H1 (cell line): ENCODE measurements around the gene TSPAN4. TPM values are rescaled to one million over a fixed set of nuclear protein-coding genes. Genes with fewer than 3 reads are reported as not detected.

Experiments
- CBX5 ChIP-seq: fragments of 300-800, 300-1000 bp; sonication (generic); IDR thresholded peaks from 2 replicates; pipeline ENCODE4 v1.7.1; 2016; ENCODE audit warnings: antibody characterized with exemption, low read length, low read depth
- GTF2F1 ChIP-seq: IDR thresholded peaks from 2 replicates; pipeline ENCODE4 v1.6.1; 2012; ENCODE audit warnings: low read depth, low read length, improper control_type of control experiment, borderline replicate concordance
- POLR2AphosphoS5 ChIP-seq: IDR thresholded peaks from 2 replicates; pipeline ENCODE4 v1.6.1; 2011; ENCODE audit warnings: low read depth, low read length
- SIRT6 ChIP-seq: IDR thresholded peaks from one replicate; pipeline ENCODE4 v1.7.1; 2012; ENCODE audit warnings: low read length, inconsistent platforms
- YY1 ChIP-seq: IDR thresholded peaks from 2 replicates; pipeline ENCODE4 v1.6.1; 2011; ENCODE audit warnings: low read depth, mild to moderate bottlenecking, low read length
- polyA plus RNA-seq, 7 experiments: library from polyadenylated mRNA; depleted of rRNA in 3 of 7; stranded (reverse) in 5 of 7; unstranded in 2 of 7; fragments of >200 nt in 5 of 7; fragments of 200-250 nt in 2 of 7; gene quantifications; 1 replicate in 5 of 7; 2 replicates in 1 of 7; 4 replicates in 1 of 7; pipeline versions ENCODE4 v1.2.1 to v1.2.3, GENCODE V29; 2011 to 2013; ENCODE audit warnings: missing spikeins in 2 of 7, mixed read lengths in 2 of 7
- total RNA-seq: library from RNA; stranded (reverse); fragmentation: NEBNext Ultra II Directional; extraction: Animal tissue kit (Norgen Biotek cat#: 25700); gene quantifications from 2 replicates; pipeline ENCODE4 v1.2.1, GENCODE V29; 2021

TSPAN4 gene
- total and polyA plus RNA-seq, 2 of the 8 experiments (the other 6 are each of a cell fraction or from before 2014, with no cell fraction given) = 74.1 to 145 TPM

- TF ChIP-seq YY1 (no peak), CBX5 (no peak), GTF2F1 (no peak), SIRT6 (no peak), POLR2AphosphoS5 (peak; percentile 28; the same call in 1 of the 2 replicates)
- TF ChIP-seq, all 59 proteins: peak for 2
These were observed 25.3 kb downstream of the TSPAN4 start (continued) for GRCh38 chr11:867856-868358.
